ENCODE results near the gene SLC4A11.

DNA sequence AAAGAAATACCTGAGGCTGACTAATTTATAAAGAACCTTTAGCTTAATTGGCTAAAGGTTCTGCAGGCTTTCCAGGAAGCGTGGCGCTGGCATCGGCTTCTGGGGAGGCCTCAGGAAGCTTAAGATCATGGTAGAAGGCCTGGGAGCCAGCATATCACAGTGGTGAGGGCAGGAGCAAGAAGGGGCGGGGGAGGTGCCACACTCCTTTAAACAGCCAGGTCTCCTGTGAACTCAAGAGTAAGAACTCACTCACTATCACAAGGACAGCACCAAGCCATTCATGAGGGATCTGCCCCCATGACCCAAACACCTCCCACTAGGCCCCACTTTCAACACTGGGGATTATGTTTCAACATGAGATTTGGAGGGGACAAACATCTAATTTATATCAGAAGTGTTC lies 34.4 kb upstream of the SLC4A11 start:
- TF ChIP-seq, protein P1, sequence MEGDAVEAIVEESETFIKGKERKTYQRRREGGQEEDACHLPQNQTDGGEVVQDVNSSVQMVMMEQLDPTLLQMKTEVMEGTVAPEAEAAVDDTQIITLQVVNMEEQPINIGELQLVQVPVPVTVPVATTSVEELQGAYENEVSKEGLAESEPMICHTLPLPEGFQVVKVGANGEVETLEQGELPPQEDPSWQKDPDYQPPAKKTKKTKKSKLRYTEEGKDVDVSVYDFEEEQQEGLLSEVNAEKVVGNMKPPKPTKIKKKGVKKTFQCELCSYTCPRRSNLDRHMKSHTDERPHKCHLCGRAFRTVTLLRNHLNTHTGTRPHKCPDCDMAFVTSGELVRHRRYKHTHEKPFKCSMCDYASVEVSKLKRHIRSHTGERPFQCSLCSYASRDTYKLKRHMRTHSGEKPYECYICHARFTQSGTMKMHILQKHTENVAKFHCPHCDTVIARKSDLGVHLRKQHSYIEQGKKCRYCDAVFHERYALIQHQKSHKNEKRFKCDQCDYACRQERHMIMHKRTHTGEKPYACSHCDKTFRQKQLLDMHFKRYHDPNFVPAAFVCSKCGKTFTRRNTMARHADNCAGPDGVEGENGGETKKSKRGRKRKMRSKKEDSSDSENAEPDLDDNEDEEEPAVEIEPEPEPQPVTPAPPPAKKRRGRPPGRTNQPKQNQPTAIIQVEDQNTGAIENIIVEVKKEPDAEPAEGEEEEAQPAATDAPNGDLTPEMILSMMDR (conservative IDR thresholded peaks at IDR 0.05 in 1 of 2, IDR thresholded peaks at IDR 0.05 in 1 of 2; ENCODE audit: extremely low read depth in 1 of 2, insufficient read depth in 1 of 2, low read depth in 1 of 2, low read length in 2 of 2): no peak
- no peak for TF ChIP-seq EZH2 (IDR thresholded peaks at IDR 0.05; ENCODE audit: borderline replicate concordance, low read length)
